SK-N-SH (cell line): ENCODE data around the gene ENDOV.

Source experiments
- CTCF ChIP-seq: fragments of 200-600 bp; sonication (generic); IDR thresholded peaks from 2 replicates; pipeline ENCODE4 v1.6.1; 2017; ENCODE audit warnings: antibody characterized with exemption, mild to moderate bottlenecking, moderate library complexity
- IRF3 ChIP-seq: fragments of 150-350 bp; IDR thresholded peaks from 2 replicates; pipeline ENCODE4 v1.6.1; 2016; ENCODE audit warnings: mild to moderate bottlenecking, low read depth, low read length
- MAX ChIP-seq: IDR thresholded peaks from 2 replicates; pipeline ENCODE4 v1.4.0; 2012; ENCODE audit warnings: low read depth
- MXI1 ChIP-seq: IDR thresholded peaks from 2 replicates; pipeline ENCODE4 v1.6.1; 2012; ENCODE audit warnings: mild to moderate bottlenecking, low read depth, low read length, improper control_type of control experiment
- POLR2AphosphoS5 ChIP-seq: IDR thresholded peaks from 2 replicates; pipeline ENCODE4 v1.6.1; 2012; ENCODE audit warnings: low read depth, low read length
- REST ChIP-seq: IDR thresholded peaks from 2 replicates; pipeline ENCODE4 v1.6.1; 2012; ENCODE audit warnings: mild to moderate bottlenecking, low read depth, low read length, moderate library complexity

- TF ChIP-seq REST (no peak), CTCF (no peak), MAX (no peak), MXI1 (no peak), POLR2AphosphoS5 (no peak; the same call in 1 of the 2 replicates), IRF3 (no peak)
Measured at GRCh38 chr17:80453126-80453997, 38.4 kb downstream of the ENDOV start.
